Cardiac muscle cell (in vitro differentiated cells and primary cell): Measurements from ENCODE around the gene PPM1D. TPM values are rescaled to one million over a fixed set of nuclear protein-coding genes. Genes with fewer than 3 reads are reported as not detected.

Experiments
- DNase-seq, 2 donors: peaks; one replicate each; pipeline versions ENCODE4 v3.0.0 to v3.0.0-alpha.2; 2010 to 2017; ENCODE audit warnings: low read depth in 1 of 2, low spot score in 1 of 2
- H3K27ac ChIP-seq: fragments of 200-600 bp; sonication (generic); 2 replicates; pipeline ENCODE4 v1.5.1; 2016
- H3K27me3 ChIP-seq: fragments of 200-600 bp; sonication (generic); 2 replicates; pipeline ENCODE4 v1.6.0; 2016; ENCODE audit warnings: control low read depth
- H3K36me3 ChIP-seq: fragments of 200-600 bp; sonication (generic); 2 replicates; pipeline ENCODE4 v1.5.1; 2016; ENCODE audit warnings: control low read depth
- H3K4me1 ChIP-seq: fragments of 200-600 bp; sonication (generic); 2 replicates; pipeline ENCODE4 v1.8.1; 2017; ENCODE audit warnings: low read depth, mild to moderate bottlenecking, mixed run types
- H3K4me3 ChIP-seq: fragments of 200-600 bp; sonication (generic); 2 replicates; pipeline ENCODE4 v1.5.1; 2016; ENCODE audit warnings: mild to moderate bottlenecking
- H3K9me3 ChIP-seq: fragments of 200-600 bp; sonication (generic); 2 replicates; pipeline ENCODE4 v1.5.1; 2017; ENCODE audit warnings: low read depth, mild to moderate bottlenecking, control low read depth
- CTCF ChIP-seq: IDR thresholded peaks from 2 replicates; pipeline ENCODE4 v1.5.1; 2012; ENCODE audit warnings: low read depth, mild to moderate bottlenecking, low read length
- polyA plus RNA-seq: library from polyadenylated mRNA; unstranded; fragments of >200 nt; fragmentation: Nextera tagmentation; extraction: Ambion mirVana; gene quantifications from 2 replicates; pipeline ENCODE4 v1.2.1, GENCODE V29; 2016
- total RNA-seq: library from RNA; depleted of rRNA; stranded (reverse); fragments of >200 nt; gene quantifications from 2 replicates; pipeline ENCODE4 v1.2.3, GENCODE V29; 2016

PPM1D gene
- total and polyA plus RNA-seq, 2 experiments from 2014 or later: 7.7 to 16.3 TPM

GRCh38 chr17:60639019-60639330 lies 39.0 kb downstream of the PPM1D start:
- peaks cover 9% of the 10 kb centered on the region for H3K4me1 ChIP-seq
- no peaks in the 10 kb centered on the region for H3K9me3 ChIP-seq
- DNase-seq: no peak
- no peak for TF ChIP-seq CTCF
- no peak overlapping the region for H3K4me3 ChIP-seq
- no peak overlapping the region for H3K27ac ChIP-seq
- no peaks in the 10 kb centered on the region for H3K27me3 ChIP-seq
- H3K36me3 ChIP-seq: peaks cover 7% of the 10 kb centered on the region

- H3K9me3 ChIP-seq: no peaks in the 10 kb centered on the region
- no peaks in the 10 kb centered on the region for H3K27me3 ChIP-seq
- no peak overlapping the region for H3K27ac ChIP-seq
- peak in 1 of 2 donors; percentile 24 for DNase-seq
- H3K4me1 ChIP-seq: peaks cover 9% of the 10 kb centered on the region
- TF ChIP-seq CTCF: peak; percentile 54
- H3K36me3 ChIP-seq: peaks cover 7% of the 10 kb centered on the region
- no peak overlapping the region for H3K4me3 ChIP-seq
Observed at GRCh38 chr17:60640503-60640902, 40.5 kb downstream of the PPM1D start.

- H3K36me3 ChIP-seq: peaks cover 1% of the 10 kb centered on the region
- peaks cover 11% of the 10 kb centered on the region for H3K4me1 ChIP-seq
- no peak overlapping the region for H3K4me3 ChIP-seq
- H3K27ac ChIP-seq: peak overlapping the region; percentile 28
- no peaks in the 10 kb centered on the region for H3K9me3 ChIP-seq
- TF ChIP-seq CTCF: no peak
- no peaks in the 10 kb centered on the region for H3K27me3 ChIP-seq
- no peak for DNase-seq
Observed at GRCh38 chr17:60641126-60641525, 41.1 kb downstream of the PPM1D start.

- Histone ChIP-seq H3K9me3 (no peaks in the 10 kb centered on the region), H3K36me3 (no peaks in the 10 kb centered on the region), H3K4me3 (no peak overlapping the region), H3K27me3 (no peaks in the 10 kb centered on the region), H3K27ac (peak overlapping the region; percentile 28), H3K4me1 (peaks cover 15% of the 10 kb centered on the region)
- DNase-seq: peak; percentile 87 to 90
- TF ChIP-seq CTCF: peak; percentile 60
Observed at GRCh38 chr17:60641810-60642220, 41.8 kb downstream of the PPM1D start.

- Histone ChIP-seq H3K27ac (peak overlapping the region; percentile 58), H3K4me3 (no peak overlapping the region), H3K4me1 (peaks cover 15% of the 10 kb centered on the region), H3K9me3 (no peaks in the 10 kb centered on the region), H3K36me3 (peaks cover 7% of the 10 kb centered on the region), H3K27me3 (no peaks in the 10 kb centered on the region)
- DNase-seq: no peak
- TF ChIP-seq CTCF: no peak
Observed at GRCh38 chr17:60645918-60646523, 46.0 kb downstream of the PPM1D start.
